ENCODE measurements around the gene ZNF407. TPM values are rescaled to one million over a fixed set of nuclear protein-coding genes. Genes with fewer than 3 reads are reported as not detected.

Gene ZNF407
- total and polyA plus RNA-seq, 2 of the 13 experiments (the other 11 are each of a cell fraction or from before 2014, with no cell fraction given) = 2.3 to 8.7 TPM

DNA sequence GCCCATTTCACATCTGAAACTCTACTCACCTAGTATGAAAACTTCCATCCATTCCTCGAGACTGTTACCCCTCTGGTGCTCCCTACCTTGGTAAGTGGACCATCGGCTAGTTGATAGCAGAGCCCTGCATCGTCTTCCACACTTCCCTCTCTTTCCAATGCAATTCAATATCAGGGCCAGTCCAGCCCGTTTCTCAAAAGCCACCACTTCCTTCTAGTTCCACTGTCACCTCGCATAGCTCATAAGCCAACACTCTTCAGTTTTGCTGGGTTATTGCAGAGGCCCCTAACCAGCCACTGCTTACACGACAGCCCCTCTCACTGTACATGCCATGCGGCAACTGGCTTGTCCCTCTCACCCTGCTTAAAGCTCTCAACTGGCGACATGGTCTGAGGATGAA, 10.2 kb upstream of the ZNF407 start:
- Histone ChIP-seq H2AFZ (ENCODE audit: low read length) (no peak overlapping the region), H3K27me3 (ENCODE audit: control insufficient read depth in 1 of 2, insufficient read depth in 2 of 2, low read length in 2 of 2) (peaks cover 0 to 3% of the 10 kb centered on the region in 2 experiments; a peak in 3 of 5 replicates), H3K79me2 (ENCODE audit: insufficient read depth, low read length) (no peaks in the 10 kb centered on the region), H3K4me2 (ENCODE audit: low read depth, low read length) (peak overlapping the region; percentile 42), H3K9me3 (ENCODE audit: low read length) (no peaks in the 10 kb centered on the region), H3K27ac (ENCODE audit: extremely low read length, insufficient read depth, low read length) (no peak overlapping the region), H3K4me3 (replicated peaks in 1 of 3; ENCODE audit: insufficient read depth in 1 of 3, low read depth in 2 of 3, low read length in 3 of 3) (no peak overlapping the region; a peak in 1 of 6 replicates), H3K36me3 (replicated peaks in 1 of 2; ENCODE audit: control insufficient read depth in 1 of 2, insufficient read depth in 2 of 2, low read length in 2 of 2) (no peaks in the 10 kb centered on the region), H4K20me1 (ENCODE audit: insufficient read depth, low read length) (no peaks in the 10 kb centered on the region), H3K4me1 (ENCODE audit: insufficient read depth, low read length) (peaks cover 21% of the 10 kb centered on the region), H3K9ac (ENCODE audit: insufficient read depth, low read depth, low read length) (no peak overlapping the region)
- in situ Hi-C loops (cut with HindIII; ENCODE audit: extremely low pct_ligation_motif_present, low pct_unique_long_range_greater_than_20kb) (no loop called here), intact Hi-C loops (cut with micrococcal nuclease; ENCODE audit: unreplicated experiment) (no loop called here)
- no TSS peak for BruUV-seq (replicated peaks)
- POLR2A ChIA-PET = no interaction called here
- CTCF ChIA-PET (ENCODE audit: low intra/inter-chr PET ratio, low total read pairs) = no interaction called here
- no peak for FAIRE-seq
- peak; percentile 55 for ATAC-seq
- DNase-seq (ENCODE audit: low spot score) = no peak
- WGBS (ENCODE audit: low lambda C conversion rate) = 43% methylated on average over 8 of the region's 8 CpGs
- TF ChIP-seq NAIF1 (CRISPR knock-in tag; IDR thresholded peaks at IDR 0.05; ENCODE audit: borderline replicate concordance) (no peak), HOXA9 (CRISPR knock-in tag; IDR thresholded peaks at IDR 0.05; ENCODE audit: borderline replicate concordance) (no peak), BRD4 (CRISPR knock-in tag; IDR thresholded peaks at IDR 0.05) (no peak)

DNA sequence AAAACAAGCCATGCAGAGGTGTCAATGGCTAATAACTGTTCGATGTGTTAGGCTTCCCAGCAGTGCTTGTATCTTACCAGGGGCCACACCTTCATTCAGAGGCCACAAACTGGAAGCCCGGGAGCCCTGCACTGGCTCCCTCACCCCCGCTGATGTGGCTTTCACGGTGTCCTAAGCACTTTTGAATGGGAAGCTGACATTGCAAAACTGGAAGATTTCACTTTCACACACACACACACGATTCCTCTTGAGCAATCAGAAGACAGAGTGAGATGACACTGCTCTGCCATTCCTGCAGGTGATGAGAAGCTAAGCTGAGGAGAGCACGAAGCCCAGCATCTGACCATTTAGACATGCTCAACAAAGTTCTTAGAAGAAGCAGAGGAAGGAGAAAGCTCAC, 8.6 kb upstream of the ZNF407 start:
- POLR2A ChIA-PET = no interaction called here
- FAIRE-seq (no peak), ATAC-seq (peak; percentile 36), DNase-seq (ENCODE audit: low spot score) (no peak)
- Histone ChIP-seq H3K27me3 (ENCODE audit: control insufficient read depth in 1 of 2, insufficient read depth in 2 of 2, low read length in 2 of 2) (peaks cover 0 to 3% of the 10 kb centered on the region in 2 experiments; a peak in 3 of 5 replicates), H3K4me3 (replicated peaks in 1 of 3; ENCODE audit: insufficient read depth in 1 of 3, low read depth in 2 of 3, low read length in 3 of 3) (no peak overlapping the region), H3K27ac (ENCODE audit: extremely low read length, insufficient read depth, low read length) (no peak overlapping the region), H4K20me1 (ENCODE audit: insufficient read depth, low read length) (no peaks in the 10 kb centered on the region), H3K9ac (ENCODE audit: insufficient read depth, low read depth, low read length) (no peak overlapping the region), H3K79me2 (ENCODE audit: insufficient read depth, low read length) (no peaks in the 10 kb centered on the region), H3K4me2 (ENCODE audit: low read depth, low read length) (peak overlapping the region; percentile 20; the same call in 1 of the 2 replicates), H3K36me3 (replicated peaks in 1 of 2; ENCODE audit: control insufficient read depth in 1 of 2, insufficient read depth in 2 of 2, low read length in 2 of 2) (no peaks in the 10 kb centered on the region; a peak in 1 of 5 replicates), H2AFZ (ENCODE audit: low read length) (no peak overlapping the region), H3K4me1 (ENCODE audit: insufficient read depth, low read length) (peaks cover 19% of the 10 kb centered on the region), H3K9me3 (ENCODE audit: low read length) (no peaks in the 10 kb centered on the region)
- no TSS peak for BruUV-seq (replicated peaks)
- 19% methylated on average over 5 of the region's 6 CpGs for WGBS (ENCODE audit: low lambda C conversion rate)
- in situ Hi-C loops (cut with HindIII; ENCODE audit: extremely low pct_ligation_motif_present, low pct_unique_long_range_greater_than_20kb) = no loop called here
- intact Hi-C loops (cut with micrococcal nuclease; ENCODE audit: unreplicated experiment) = no loop called here
- CTCF ChIA-PET (ENCODE audit: low intra/inter-chr PET ratio, low total read pairs) = no interaction called here
- TF ChIP-seq NFE2L2 (IDR thresholded peaks at IDR 0.05; ENCODE audit: low read length) = no peak
- TF ChIP-seq CEBPB (IDR thresholded peaks at IDR 0.05; ENCODE audit: borderline replicate concordance, low read depth, low read length) = peak; percentile 41; the same call in 1 of the 2 replicates
- TF ChIP-seq, protein P1, sequence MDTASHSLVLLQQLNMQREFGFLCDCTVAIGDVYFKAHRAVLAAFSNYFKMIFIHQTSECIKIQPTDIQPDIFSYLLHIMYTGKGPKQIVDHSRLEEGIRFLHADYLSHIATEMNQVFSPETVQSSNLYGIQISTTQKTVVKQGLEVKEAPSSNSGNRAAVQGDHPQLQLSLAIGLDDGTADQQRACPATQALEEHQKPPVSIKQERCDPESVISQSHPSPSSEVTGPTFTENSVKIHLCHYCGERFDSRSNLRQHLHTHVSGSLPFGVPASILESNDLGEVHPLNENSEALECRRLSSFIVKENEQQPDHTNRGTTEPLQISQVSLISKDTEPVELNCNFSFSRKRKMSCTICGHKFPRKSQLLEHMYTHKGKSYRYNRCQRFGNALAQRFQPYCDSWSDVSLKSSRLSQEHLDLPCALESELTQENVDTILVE (CRISPR knock-in tag; IDR thresholded peaks at IDR 0.05) = no peak
- TF ChIP-seq SRF (IDR thresholded peaks at IDR 0.05; ENCODE audit: low read depth, low read length) = no peak
- TF ChIP-seq, protein P2, sequence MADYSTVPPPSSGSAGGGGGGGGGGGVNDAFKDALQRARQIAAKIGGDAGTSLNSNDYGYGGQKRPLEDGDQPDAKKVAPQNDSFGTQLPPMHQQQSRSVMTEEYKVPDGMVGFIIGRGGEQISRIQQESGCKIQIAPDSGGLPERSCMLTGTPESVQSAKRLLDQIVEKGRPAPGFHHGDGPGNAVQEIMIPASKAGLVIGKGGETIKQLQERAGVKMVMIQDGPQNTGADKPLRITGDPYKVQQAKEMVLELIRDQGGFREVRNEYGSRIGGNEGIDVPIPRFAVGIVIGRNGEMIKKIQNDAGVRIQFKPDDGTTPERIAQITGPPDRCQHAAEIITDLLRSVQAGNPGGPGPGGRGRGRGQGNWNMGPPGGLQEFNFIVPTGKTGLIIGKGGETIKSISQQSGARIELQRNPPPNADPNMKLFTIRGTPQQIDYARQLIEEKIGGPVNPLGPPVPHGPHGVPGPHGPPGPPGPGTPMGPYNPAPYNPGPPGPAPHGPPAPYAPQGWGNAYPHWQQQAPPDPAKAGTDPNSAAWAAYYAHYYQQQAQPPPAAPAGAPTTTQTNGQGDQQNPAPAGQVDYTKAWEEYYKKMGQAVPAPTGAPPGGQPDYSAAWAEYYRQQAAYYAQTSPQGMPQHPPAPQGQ (CRISPR knock-in tag; IDR thresholded peaks at IDR 0.05; ENCODE audit: borderline replicate concordance) = no peak
- peak; percentile 61 to 68 for TF ChIP-seq MAFK (conservative IDR thresholded peaks at IDR 0.05 in 1 of 2, IDR thresholded peaks at IDR 0.05 in 1 of 2; ENCODE audit: low read length in 2 of 2)
- TF ChIP-seq MAFF (IDR thresholded peaks at IDR 0.05; ENCODE audit: low read depth, low read length) = peak; percentile 48
